ENCODE measurements around the gene FBXL7.

DNA sequence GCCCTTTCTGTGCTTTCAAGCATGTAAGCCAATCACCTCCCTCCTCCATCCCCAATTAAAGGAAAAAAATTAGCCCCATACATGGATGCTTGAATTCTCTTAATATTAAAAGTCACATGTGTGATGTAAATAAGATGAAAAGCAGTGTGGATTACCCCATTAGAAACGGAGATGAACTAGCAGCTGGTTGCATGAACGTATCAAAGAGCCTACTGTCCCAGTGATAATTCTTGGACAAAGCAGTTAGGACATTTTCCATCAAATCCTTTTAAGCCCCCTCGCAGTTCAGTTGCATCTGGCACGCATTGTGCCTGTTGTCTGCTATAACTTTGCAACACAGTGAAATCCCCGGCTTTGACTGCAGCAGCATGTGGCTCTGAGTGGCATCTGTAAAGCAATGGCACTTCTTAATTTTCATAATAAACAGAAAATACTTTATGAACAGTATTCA is 285.6 kb downstream of the FBXL7 start:
- TF ChIP-seq POLR2AphosphoS5 (IDR thresholded peaks at IDR 0.05; ENCODE audit: low read depth, low read length): no peak
- no peak for TF ChIP-seq REST (IDR thresholded peaks at IDR 0.05; ENCODE audit: insufficient read depth in 1 of 2, low read depth in 2 of 2, low read length in 1 of 2)
- TF ChIP-seq CTCF (IDR thresholded peaks at IDR 0.05): no peak
- TF ChIP-seq TCF7L2 (IDR thresholded peaks at IDR 0.05; ENCODE audit: low read depth, low read length): no peak
- TF ChIP-seq SIN3A (IDR thresholded peaks at IDR 0.05; ENCODE audit: borderline replicate concordance, insufficient read depth, low read depth, low read length): no peak

All from Panc1 (cell line).